ENCODE measurements around the gene APPBP2. TPM values are rescaled to one million over a fixed set of nuclear protein-coding genes. Genes with fewer than 3 reads are reported as not detected.
"Not testable (repeated sequence)": the region's sequence is repeated elsewhere in the genome, so short reads cannot be mapped to it uniquely, and the experiment has no call there.

The APPBP2 gene
- total RNA-seq, 4 donors from 2014 or later = 24.9 to 35.4 (median 27.9) TPM

- Histone ChIP-seq H3K4me1 (no peaks in the 10 kb centered on the region), H3K9me3 (peaks cover 0 to 6% (median 5%) of the 10 kb centered on the region in 4 donors), H3K27ac (replicated peaks in 1 of 4) (no peak overlapping the region), H3K4me3 (no peak overlapping the region), H3K36me3 (no peaks in the 10 kb centered on the region), H3K27me3 (no peaks in the 10 kb centered on the region)
- TF ChIP-seq EP300 (IDR thresholded peaks at IDR 0.05) = no peak
- no peak for TF ChIP-seq POLR2AphosphoS5 (IDR thresholded peaks at IDR 0.05)
- no peak for TF ChIP-seq CTCF (IDR thresholded peaks at IDR 0.05)
- TF ChIP-seq POLR2A (IDR thresholded peaks at IDR 0.05; ENCODE audit: low read depth) = no peak
- intact Hi-C loops (cut with DNase I) = no loop called here
- 85% methylated on average over 2 of the region's 2 CpGs for WGBS
- no peak for DNase-seq (ENCODE audit: extremely low spot score)
These were observed 31.8 kb upstream of the APPBP2 start for GRCh38 chr17:60557805-60558204.

- Histone ChIP-seq H3K9me3 (peaks cover 0 to 6% (median 5%) of the 10 kb centered on the region in 4 donors), H3K4me1 (no peaks in the 10 kb centered on the region), H3K27me3 (no peaks in the 10 kb centered on the region), H3K27ac (replicated peaks in 1 of 4) (no peak overlapping the region), H3K36me3 (no peaks in the 10 kb centered on the region), H3K4me3 (no peak overlapping the region)
- no peak for TF ChIP-seq POLR2AphosphoS5 (IDR thresholded peaks at IDR 0.05)
- TF ChIP-seq EP300 (IDR thresholded peaks at IDR 0.05) = no peak
- TF ChIP-seq CTCF (IDR thresholded peaks at IDR 0.05) = no peak
- TF ChIP-seq POLR2A (IDR thresholded peaks at IDR 0.05; ENCODE audit: low read depth) = no peak
- no peak for DNase-seq (ENCODE audit: extremely low spot score)
- WGBS = 100% methylated on average over 4 of the region's 4 CpGs
- intact Hi-C loops (cut with DNase I) = no loop called here
These were observed 29.7 kb upstream of the APPBP2 start for GRCh38 chr17:60555786-60556185.

- no peaks in the 10 kb centered on the region for H3K36me3 ChIP-seq
- TF ChIP-seq POLR2A (IDR thresholded peaks at IDR 0.05; ENCODE audit: low read depth) (no peak), EP300 (IDR thresholded peaks at IDR 0.05) (no peak), CTCF (IDR thresholded peaks at IDR 0.05) (no peak), POLR2AphosphoS5 (IDR thresholded peaks at IDR 0.05) (no peak)
- peaks cover 0 to 6% (median 5%) of the 10 kb centered on the region in 4 donors for H3K9me3 ChIP-seq
- intact Hi-C loops (cut with DNase I) = no loop called here
- no peak overlapping the region for H3K27ac ChIP-seq (replicated peaks in 1 of 4)
- no peak for DNase-seq (ENCODE audit: extremely low spot score)
- no peaks in the 10 kb centered on the region for H3K27me3 ChIP-seq
- no peak overlapping the region for H3K4me3 ChIP-seq
- 93% methylated on average over 2 of the region's 2 CpGs for WGBS
- H3K4me1 ChIP-seq = no peaks in the 10 kb centered on the region
These were observed 28.3 kb upstream of the APPBP2 start for GRCh38 chr17:60554377-60554788.

GRCh38 chr17:60552255-60552654 is 26.2 kb upstream of the APPBP2 start:
- H3K27ac ChIP-seq (replicated peaks in 1 of 4); intact Hi-C loops (cut with DNase I); H3K9me3 ChIP-seq; H3K27me3 ChIP-seq; H3K4me1 ChIP-seq; H3K4me3 ChIP-seq; H3K36me3 ChIP-seq; DNase-seq (ENCODE audit: extremely low spot score): not testable (repeated sequence)
- 95% methylated on average over 11 of the region's 13 CpGs for WGBS

- H3K9me3 ChIP-seq = peaks cover 0 to 6% (median 5%) of the 10 kb centered on the region in 4 donors
- H3K36me3 ChIP-seq = no peaks in the 10 kb centered on the region
- H3K27ac ChIP-seq (replicated peaks in 1 of 4) = no peak overlapping the region
- no peaks in the 10 kb centered on the region for H3K4me1 ChIP-seq
- TF ChIP-seq CTCF (IDR thresholded peaks at IDR 0.05) = no peak
- no peak for TF ChIP-seq POLR2A (IDR thresholded peaks at IDR 0.05; ENCODE audit: low read depth)
- TF ChIP-seq EP300 (IDR thresholded peaks at IDR 0.05) = no peak
- no peak for TF ChIP-seq POLR2AphosphoS5 (IDR thresholded peaks at IDR 0.05)
- intact Hi-C loops (cut with DNase I) = no loop called here
- DNase-seq (ENCODE audit: extremely low spot score) = no peak
- no peak overlapping the region for H3K4me3 ChIP-seq
- WGBS = 81% methylated on average over 3 of the region's 3 CpGs
- H3K27me3 ChIP-seq = no peaks in the 10 kb centered on the region
These were observed 22.9 kb upstream of the APPBP2 start for GRCh38 chr17:60548990-60549389.

All from esophagus muscularis mucosa (tissue), 4 donors.